SK-N-MC (cell line): ENCODE data around the gene SELP.

Experiments used
- DNase-seq: peaks from one replicate; pipeline ENCODE4 v3.0.0-alpha.2; 2011; ENCODE audit warnings: low read depth, low spot score
- H3K27ac ChIP-seq: fragments of 200-600 bp; sonication (generic); 2 replicates; pipeline ENCODE4 v1.5.1; 2016; ENCODE audit warnings: mixed run types
- H3K36me3 ChIP-seq: fragments of 200-600 bp; sonication (generic); 2 replicates; pipeline ENCODE4 v1.6.1; 2017; ENCODE audit warnings: antibody characterized with exemption, low read length, mixed read lengths; ENCODE audit not compliant: insufficient read depth
- H3K4me3 ChIP-seq: fragments of 200-600 bp; sonication (generic); 2 replicates; pipeline ENCODE4 v1.5.1; 2016
- H3K9ac ChIP-seq: fragments of 200-600 bp; sonication (generic); 2 replicates; pipeline ENCODE4 v1.8.0; 2017; ENCODE audit warnings: mixed run types, mixed read lengths; ENCODE audit not compliant: insufficient read length
- H3K9me3 ChIP-seq: fragments of 200-600 bp; sonication (generic); 2 replicates; pipeline ENCODE4 v1.6.1; 2017; ENCODE audit warnings: low read depth, mild to moderate bottlenecking, antibody characterized with exemption, low read length, moderate library complexity, mixed read lengths
- EZH2 ChIP-seq: fragments of 200-600 bp; sonication (generic); IDR thresholded peaks from one replicate; pipeline ENCODE4 v1.6.1; 2017; ENCODE audit warnings: antibody characterized with exemption
- FOXP2 ChIP-seq: optimal IDR thresholded peaks from 2 replicates; pipeline ENCODE3; 2011; ENCODE audit warnings: mild to moderate bottlenecking, moderate library complexity; ENCODE audit not compliant: insufficient read depth; ENCODE audit errors: extremely low read length, control extremely low read depth
- POLR2AphosphoS5 ChIP-seq: IDR thresholded peaks from 2 replicates; pipeline ENCODE4 v1.6.1; 2012; ENCODE audit warnings: mild to moderate bottlenecking, low read depth, low read length, borderline replicate concordance

The SELP gene

DNA sequence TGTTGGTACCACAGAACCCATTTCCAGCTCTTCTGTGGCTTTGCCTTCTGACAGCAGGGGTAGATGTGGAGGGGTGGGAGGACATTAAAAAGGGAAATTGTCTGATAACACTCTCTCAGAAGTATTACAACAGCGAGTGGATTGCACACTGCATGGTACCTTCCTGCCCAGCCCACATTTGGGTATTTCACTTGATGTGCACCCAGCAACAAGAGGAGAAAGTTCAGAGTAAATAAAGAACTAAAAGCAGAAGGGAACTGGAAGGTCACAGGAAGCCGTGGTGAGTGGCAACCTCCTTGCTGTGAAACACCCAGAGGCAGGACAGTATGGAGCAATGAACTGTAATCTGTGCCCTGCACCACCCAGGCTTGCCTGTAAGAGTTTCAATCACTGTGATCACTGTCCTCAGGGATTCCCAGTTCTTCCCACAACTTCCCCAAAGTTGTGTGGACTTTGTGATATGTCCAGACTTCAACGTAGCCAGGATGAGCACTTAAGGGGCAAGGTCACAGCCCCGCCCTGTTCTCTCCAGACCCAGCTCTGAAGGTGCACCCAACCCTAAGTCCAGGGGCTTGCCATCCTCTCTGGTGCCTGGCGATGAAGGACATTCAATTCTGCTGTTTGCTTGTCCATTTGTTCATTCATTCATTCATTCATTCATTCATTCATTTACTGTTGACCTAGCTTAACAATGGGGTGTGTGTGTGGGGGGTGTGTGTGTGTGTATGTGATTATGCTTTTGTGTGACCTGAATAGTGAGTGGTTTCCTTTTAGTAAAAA is 25.0 kb downstream of the SELP start:
- Histone ChIP-seq H3K9ac (no peak overlapping the region), H3K9me3 (no peaks in the 10 kb centered on the region), H3K36me3 (no peaks in the 10 kb centered on the region), H3K4me3 (no peak overlapping the region), H3K27ac (no peak overlapping the region)
- TF ChIP-seq POLR2AphosphoS5 (no peak), FOXP2 (no peak), EZH2 (no peak)
- DNase-seq, result no peak

DNA sequence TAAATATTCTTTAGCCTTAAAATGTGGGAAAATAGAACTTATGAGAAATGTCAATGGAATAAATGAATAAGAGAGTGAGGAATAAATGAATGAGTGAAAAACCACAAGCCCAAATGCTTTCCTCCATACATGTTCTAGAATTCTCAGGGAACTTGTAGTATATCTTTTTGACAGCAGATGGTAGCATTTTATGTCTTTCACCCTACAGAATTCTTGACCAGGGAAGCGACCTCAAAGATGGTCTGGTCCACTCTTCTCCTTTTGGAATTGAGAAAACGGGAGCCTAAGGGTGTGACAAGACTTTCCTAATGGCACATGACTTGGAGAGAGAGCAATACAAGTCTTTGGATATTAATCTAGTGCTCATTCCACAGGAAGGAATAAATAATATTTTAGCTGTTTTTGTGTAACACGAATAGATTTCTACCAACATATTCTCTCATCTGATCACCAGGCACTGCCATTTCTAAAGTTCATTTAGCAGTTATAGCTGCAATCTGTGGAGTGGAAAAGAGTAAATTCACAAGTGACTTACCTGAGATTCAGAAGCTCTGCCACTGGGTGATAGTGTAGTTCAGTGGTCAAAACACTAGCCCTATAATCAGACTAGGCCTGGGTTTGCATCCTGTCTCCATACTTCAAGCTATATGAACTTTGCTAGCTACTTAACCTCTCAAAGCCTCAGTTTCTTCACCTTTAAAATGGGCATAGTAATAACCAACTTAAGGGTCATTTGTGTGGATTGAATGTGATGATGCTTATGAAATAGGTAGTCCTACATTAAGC is 28.6 kb downstream of the SELP start:
- no peak for DNase-seq
- Histone ChIP-seq H3K9me3 (no peaks in the 10 kb centered on the region), H3K4me3 (no peak overlapping the region), H3K36me3 (no peaks in the 10 kb centered on the region), H3K27ac (no peak overlapping the region), H3K9ac (no peak overlapping the region)
- no peak for TF ChIP-seq FOXP2
- no peak for TF ChIP-seq EZH2
- no peak for TF ChIP-seq POLR2AphosphoS5

DNA sequence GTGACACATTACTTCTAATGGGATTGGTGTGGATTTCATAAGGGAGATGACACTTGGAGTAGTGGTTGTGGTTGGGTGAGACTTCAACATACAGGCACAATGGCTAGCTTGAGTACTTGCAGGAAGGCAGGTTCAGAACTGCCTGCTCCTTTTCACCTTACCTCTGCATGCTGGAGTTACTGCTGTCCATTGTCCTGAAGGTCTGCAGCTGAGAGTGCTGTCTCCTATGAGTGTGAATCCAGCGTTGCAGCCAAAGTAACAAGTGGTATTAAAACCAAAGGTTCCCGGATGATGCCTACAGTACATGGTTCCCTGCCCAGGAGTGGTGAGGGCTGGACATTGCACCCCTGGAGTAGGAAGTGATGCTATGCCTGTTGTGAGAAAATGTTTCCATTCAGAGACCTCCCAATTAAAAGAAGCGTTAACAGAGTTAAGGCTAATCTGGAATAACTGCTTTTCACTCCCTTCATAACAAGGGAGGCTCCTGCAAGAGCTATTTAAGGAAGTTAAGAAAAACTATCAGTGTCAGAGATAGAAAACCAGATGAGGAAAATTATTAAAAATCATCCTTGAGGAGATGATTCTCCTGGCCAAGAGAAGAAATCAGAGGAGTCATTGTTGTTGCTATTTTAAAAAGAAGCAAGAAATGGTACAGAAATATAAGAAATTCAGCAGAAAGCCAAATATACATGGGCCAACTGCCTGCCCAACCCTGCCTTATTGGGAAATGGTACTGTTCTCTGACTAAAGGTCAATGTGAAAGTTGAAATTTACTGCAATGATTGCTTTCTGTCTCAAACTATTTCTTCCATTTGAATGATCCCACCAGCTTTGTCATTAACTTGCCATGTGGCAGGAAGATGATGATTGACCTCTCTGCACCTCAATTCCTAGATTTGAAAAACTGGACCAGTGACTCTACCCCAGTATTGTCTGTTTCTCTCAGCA is 33.9 kb downstream of the SELP start:
- no peaks in the 10 kb centered on the region for H3K36me3 ChIP-seq
- H3K27ac ChIP-seq, result no peak overlapping the region
- DNase-seq, result no peak
- H3K4me3 ChIP-seq, result no peak overlapping the region
- H3K9ac ChIP-seq, result no peak overlapping the region
- H3K9me3 ChIP-seq, result no peaks in the 10 kb centered on the region
- TF ChIP-seq FOXP2, result no peak

DNA sequence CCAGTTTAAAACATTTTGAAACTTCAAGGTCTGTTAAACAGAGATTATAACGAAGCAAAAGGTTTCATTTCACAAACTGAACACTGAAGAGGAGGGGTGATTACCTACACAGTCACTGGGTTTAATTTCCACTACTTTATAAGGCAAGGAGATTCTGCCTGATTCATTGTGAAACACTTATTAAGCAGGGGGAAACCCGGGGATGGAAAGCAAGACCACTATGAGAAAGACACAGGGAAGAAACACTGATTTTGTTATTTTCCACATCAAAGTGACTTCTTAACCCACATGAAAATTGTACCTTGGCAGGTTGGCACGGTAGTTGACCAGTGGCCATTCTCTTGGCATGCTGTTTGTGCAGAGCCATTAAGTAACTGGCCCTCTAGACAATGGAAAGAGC is 35.5 kb downstream of the SELP start:
- Histone ChIP-seq H3K4me3 (no peak overlapping the region), H3K9ac (no peak overlapping the region), H3K36me3 (no peaks in the 10 kb centered on the region), H3K27ac (no peak overlapping the region), H3K9me3 (no peaks in the 10 kb centered on the region)
- DNase-seq, result no peak
- no peak for TF ChIP-seq EZH2

DNA sequence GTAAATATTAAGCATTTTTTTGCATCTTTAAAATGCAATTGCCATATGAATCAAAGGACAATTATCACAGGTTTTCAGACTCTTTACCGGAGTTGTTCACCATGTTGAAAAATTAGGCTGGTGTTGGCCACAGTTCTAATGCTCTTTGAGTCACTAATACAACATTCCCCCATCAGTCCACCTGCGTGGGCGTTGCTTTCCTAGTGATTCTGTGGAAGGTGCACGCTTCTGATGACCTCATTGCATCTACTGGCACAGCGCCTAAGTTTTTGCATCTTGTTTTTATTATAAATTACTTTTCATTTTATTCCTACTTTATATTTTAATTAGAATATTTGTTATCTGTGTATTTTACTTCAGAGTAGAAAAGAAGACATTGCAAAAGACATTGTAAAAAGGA is 39.0 kb downstream of the SELP start:
- H3K9me3 ChIP-seq, result no peaks in the 10 kb centered on the region
- no peaks in the 10 kb centered on the region for H3K36me3 ChIP-seq
- H3K27ac ChIP-seq, result no peak overlapping the region
- TF ChIP-seq POLR2AphosphoS5 (no peak), EZH2 (no peak), FOXP2 (no peak)
- no peak overlapping the region for H3K9ac ChIP-seq
- DNase-seq, result no peak
- no peak overlapping the region for H3K4me3 ChIP-seq

DNA sequence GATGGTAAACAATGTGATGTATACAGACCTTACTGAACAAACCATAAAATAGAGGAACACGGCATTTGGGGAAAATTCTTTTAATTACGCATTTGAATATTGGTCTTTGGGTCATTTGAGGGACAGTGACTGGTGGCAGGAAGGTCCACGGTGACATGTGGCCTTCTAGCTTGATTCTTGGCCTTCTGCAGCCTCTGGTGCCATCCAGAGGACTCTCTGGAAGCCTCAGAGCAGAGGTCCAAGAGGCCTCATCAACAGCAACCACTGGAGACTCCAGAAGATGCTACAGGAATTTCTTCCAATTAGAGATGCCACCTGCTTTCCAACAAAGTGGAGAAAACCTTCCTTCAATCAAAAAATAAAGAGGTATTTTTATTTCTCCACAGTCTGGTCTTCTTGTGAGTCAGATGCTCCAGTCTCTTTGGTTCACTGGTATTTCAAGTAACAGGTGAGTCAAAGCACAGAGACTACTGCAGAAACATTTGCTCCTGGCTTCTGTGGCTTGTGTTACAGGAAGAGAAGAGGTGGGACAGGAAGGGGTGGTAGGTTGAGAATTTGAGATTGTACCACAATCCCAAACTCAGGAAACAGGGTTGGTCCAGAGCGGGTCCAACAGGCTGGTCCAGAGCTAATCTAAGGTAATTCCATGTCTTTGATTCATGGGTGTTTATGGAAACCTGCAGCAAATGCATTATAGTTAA is 41.0 kb downstream of the SELP start:
- Histone ChIP-seq H3K9me3 (no peaks in the 10 kb centered on the region), H3K36me3 (no peaks in the 10 kb centered on the region), H3K9ac (no peak overlapping the region), H3K4me3 (no peak overlapping the region), H3K27ac (no peak overlapping the region)
- no peak for DNase-seq
- no peak for TF ChIP-seq EZH2
- TF ChIP-seq POLR2AphosphoS5, result no peak
- no peak for TF ChIP-seq FOXP2

DNA sequence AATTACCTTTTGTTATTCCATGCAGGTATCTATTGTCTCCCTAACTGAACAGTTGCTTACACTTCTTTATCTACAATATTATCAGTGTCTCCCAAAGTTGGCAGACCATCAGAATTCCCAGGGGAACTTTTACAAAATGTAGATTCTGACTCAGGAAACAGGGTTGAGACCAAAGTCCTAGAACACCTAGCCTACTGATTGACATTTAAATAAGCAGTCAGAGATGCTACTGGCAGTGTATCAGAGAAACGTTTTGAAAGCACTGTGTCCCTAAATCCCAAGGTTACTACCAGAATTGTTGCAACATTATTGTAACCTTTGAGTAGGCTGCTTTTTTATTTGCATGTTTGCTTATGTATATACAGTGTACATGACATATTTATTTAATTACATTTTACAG is 41.8 kb downstream of the SELP start:
- Histone ChIP-seq H3K9me3 (no peaks in the 10 kb centered on the region), H3K4me3 (no peak overlapping the region), H3K27ac (no peak overlapping the region), H3K9ac (no peak overlapping the region), H3K36me3 (no peaks in the 10 kb centered on the region)
- no peak for DNase-seq
- TF ChIP-seq POLR2AphosphoS5, result no peak
- TF ChIP-seq EZH2, result no peak
